HG02981 (cell line): ENCODE data around the gene WDFY3.

Experiments used
- ATAC-seq: cut with Tn5 transposase; IDR thresholded peaks from one replicate; pipeline ENCODE4 v1.9.1; 2021; ENCODE audit warnings: mild to moderate bottlenecking, moderate library complexity; ENCODE audit not compliant: unreplicated experiment

The WDFY3 gene

DNA sequence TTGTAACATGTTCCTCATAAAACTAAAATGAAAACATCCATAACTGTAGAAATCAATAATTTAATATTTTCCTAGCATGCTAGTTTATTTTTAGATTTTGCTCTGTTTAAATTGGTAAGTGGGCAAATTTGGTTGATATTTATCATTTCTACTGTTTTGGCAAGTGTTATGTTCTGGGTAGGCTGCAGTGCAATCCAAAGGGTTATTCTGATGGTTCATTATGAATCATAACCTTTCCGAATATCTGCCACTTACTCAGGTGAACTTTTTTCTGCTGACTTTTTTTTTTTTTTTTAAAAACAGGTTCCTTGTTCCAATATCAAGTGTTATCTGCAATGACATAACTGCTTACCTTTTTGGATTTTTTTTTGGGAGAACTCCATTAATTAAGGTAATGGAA is 331.5 kb downstream of the WDFY3 start:
- ATAC-seq = no peak

DNA sequence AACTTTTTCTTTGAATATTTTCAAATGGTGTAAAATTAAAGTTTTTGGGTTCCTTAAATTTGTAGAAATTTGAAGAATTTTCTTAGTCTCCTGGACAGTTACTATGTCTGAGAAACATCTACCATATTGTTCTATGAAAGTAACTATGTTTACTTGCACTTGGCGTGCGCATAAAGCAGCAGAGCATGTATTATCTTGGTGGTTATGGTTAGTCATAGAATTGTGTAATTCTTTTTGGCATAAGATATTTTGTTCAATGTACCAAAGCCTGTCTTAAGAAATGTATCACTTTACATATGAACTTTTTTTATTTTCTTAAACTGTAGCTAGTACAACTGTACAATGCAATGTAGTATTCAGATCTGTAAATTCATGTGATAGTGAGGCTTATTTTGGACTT is 334.4 kb downstream of the WDFY3 start:
- ATAC-seq = no peak

DNA sequence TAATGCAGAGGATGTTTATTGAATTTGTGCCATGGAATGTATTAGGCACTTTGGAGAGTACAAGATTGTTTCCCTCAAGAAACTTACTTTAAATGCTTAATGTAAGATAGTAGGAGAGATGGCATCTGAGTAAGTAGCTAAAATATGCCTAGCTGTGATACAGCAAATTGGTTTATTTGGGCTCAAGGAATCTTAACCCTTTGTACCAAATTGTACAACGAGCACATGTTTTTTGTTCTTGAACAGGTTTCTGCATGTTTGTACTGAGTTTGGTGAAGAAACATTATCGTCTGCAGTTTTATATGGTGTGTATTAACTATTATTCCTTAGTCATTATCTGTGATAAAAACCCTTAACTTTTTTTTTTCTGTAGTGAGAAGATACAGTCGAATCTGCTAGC is 334.9 kb downstream of the WDFY3 start:
- ATAC-seq = no peak

DNA sequence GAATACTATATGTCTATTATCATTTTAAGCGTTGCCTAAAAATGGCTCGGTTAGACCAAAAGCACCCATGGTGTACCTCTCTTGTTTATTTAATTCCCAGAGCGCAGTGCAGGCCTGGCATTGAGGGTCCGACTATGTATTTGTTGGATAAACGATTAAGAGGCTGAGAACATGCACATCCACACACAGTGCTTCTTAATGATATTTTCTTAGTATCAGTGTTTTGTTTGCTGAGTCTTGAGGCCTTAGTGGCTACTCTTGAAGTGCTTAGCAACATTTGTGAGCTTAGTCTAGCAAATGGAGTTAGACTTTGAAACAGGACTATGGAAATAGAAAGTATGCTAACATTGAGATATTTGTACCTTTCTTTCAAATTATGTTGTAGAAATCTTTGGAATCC is 339.8 kb downstream of the WDFY3 start:
- no peak for ATAC-seq

DNA sequence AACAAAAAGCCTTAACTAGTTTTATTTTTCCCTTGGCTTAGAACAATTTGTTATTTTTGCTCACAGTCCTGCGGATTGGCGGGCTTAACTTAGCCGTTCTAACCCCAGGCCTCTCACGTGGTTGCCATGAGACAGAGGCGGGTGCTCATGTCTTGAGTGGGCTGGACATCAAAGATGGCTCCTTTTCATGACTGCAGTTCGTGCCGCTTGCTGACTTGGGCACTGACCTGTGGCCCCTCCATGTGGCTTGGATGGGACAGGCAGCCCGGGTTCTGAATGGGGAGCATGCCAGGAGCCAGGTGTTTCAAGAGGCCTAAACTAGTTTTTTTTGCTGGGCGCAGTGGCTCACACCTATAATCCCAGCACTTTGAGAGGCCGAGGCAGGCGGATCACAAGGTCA is 342.8 kb downstream of the WDFY3 start:
- ATAC-seq = no peak

DNA sequence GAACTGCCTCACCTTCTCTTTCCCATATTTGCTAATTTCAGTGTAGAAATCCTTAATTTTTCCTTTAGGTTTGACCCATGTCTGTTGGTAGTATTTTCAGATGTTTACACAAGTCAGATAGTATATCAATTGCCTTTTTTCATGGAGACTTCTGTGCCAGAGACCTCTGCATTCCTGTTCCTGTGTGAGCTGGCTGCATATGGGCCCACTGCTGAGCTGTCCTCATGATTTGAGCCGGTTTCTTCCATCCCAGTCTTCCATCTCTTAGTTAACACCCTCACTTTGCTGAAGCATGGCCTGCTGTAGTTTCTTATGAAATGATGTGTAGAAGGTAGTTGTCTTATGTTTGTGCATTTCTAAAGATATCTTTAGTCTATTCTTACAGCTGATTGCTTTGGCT is 343.5 kb downstream of the WDFY3 start:
- no peak for ATAC-seq
